ENCODE results near the gene CTBP2. TPM values are rescaled to one million over a fixed set of nuclear protein-coding genes. Genes with fewer than 3 reads are reported as not detected.
A peak's percentile ranks its signal among the peaks of the same experiment; 100 is the strongest.

The CTBP2 gene
- total RNA-seq, 1 donor from 2014 or later: 57.7 TPM

GRCh38 chr10:125095228-125095627 is 65.1 kb downstream of the CTBP2 start:
- H3K4me3 ChIP-seq: no peak overlapping the region
- peak overlapping the region; percentile 52 to 57 for H3K27ac ChIP-seq
- peaks cover 0 to 4% of the 10 kb centered on the region in 2 donors for H3K36me3 ChIP-seq
- intact Hi-C loops (cut with DNase I): no loop called here
- H3K27me3 ChIP-seq: no peaks in the 10 kb centered on the region
- TF ChIP-seq, protein P1, sequence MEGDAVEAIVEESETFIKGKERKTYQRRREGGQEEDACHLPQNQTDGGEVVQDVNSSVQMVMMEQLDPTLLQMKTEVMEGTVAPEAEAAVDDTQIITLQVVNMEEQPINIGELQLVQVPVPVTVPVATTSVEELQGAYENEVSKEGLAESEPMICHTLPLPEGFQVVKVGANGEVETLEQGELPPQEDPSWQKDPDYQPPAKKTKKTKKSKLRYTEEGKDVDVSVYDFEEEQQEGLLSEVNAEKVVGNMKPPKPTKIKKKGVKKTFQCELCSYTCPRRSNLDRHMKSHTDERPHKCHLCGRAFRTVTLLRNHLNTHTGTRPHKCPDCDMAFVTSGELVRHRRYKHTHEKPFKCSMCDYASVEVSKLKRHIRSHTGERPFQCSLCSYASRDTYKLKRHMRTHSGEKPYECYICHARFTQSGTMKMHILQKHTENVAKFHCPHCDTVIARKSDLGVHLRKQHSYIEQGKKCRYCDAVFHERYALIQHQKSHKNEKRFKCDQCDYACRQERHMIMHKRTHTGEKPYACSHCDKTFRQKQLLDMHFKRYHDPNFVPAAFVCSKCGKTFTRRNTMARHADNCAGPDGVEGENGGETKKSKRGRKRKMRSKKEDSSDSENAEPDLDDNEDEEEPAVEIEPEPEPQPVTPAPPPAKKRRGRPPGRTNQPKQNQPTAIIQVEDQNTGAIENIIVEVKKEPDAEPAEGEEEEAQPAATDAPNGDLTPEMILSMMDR (IDR thresholded peaks at IDR 0.05): no peak
- H3K4me1 ChIP-seq: peaks cover 3 to 43% of the 10 kb centered on the region in 2 donors
- no peak for DNase-seq (ENCODE audit: low spot score in 2 of 2)
- H3K9me3 ChIP-seq: no peaks in the 10 kb centered on the region

GRCh38 chr10:125094806-125095205 is 65.6 kb downstream of the CTBP2 start:
- Histone ChIP-seq H3K36me3 (no peaks in the 10 kb centered on the region), H3K27me3 (no peaks in the 10 kb centered on the region), H3K27ac (peak overlapping the region in 1 of 2 donors; percentile 52), H3K9me3 (no peaks in the 10 kb centered on the region), H3K4me1 (peaks cover 3 to 45% of the 10 kb centered on the region in 2 donors), H3K4me3 (no peak overlapping the region)
- intact Hi-C loops (cut with DNase I): loop anchor here (5.0 kb wide), 1 partner anchor 43 kb away; no protein-coding TSS in a partner anchor
- DNase-seq (ENCODE audit: low spot score in 2 of 2): no peak
- TF ChIP-seq, protein P1 (IDR thresholded peaks at IDR 0.05): no peak

DNA sequence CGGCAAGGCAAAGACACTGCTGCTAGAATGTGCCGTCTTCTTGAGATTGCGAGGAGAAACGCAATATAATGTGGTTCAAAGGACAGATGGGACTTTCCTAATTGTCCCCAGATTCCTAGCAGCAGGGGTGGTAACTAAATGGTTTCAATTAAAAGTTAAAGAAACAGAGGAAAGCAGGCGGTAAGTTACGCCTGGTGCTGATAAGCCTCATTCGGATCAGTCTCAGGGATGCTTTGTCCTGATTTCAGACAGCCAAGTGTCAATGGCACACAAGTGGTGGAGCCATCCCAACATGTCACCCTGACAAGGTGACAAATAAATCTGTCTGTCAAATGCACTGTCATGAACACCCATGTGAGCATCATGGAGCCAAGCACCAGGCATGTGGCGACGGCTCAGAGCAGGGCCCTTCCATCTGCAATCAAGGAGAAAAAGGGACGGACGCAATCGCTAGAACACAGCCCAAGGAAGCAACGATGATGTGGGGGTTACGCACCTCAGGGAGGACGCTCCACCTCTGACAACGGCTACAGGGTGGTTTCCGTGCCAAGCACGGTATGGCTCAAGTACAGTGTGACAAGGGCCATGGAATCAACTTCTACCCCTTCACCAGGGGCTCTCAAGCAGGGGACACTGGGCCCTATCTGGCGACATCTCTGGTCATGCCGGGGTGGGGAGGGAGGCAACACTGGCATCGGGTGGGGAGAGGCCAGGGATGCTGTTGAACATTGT is 66.2 kb downstream of the CTBP2 start:
- Histone ChIP-seq H3K4me1 (peaks cover 3 to 46% of the 10 kb centered on the region in 2 donors), H3K36me3 (no peaks in the 10 kb centered on the region), H3K27me3 (no peaks in the 10 kb centered on the region), H3K27ac (peak overlapping the region; percentile 52 to 79), H3K4me3 (peak overlapping the region in 1 of 2 donors; percentile 5), H3K9me3 (no peaks in the 10 kb centered on the region)
- no peak for DNase-seq (ENCODE audit: low spot score in 2 of 2)
- TF ChIP-seq, protein P1 (IDR thresholded peaks at IDR 0.05): no peak
- intact Hi-C loops (cut with DNase I): loop anchor here (5.0 kb wide), 1 partner anchor 42 kb away; no protein-coding TSS in a partner anchor

GRCh38 chr10:125093199-125093973 is 67.0 kb downstream of the CTBP2 start:
- TF ChIP-seq, protein P1 (IDR thresholded peaks at IDR 0.05): no peak
- Histone ChIP-seq H3K27me3 (no peaks in the 10 kb centered on the region), H3K4me1 (peaks cover 3 to 46% of the 10 kb centered on the region in 2 donors), H3K4me3 (peak overlapping the region in 1 of 2 donors; percentile 5), H3K36me3 (peaks cover 0 to under 1% of the 10 kb centered on the region in 2 donors), H3K9me3 (no peaks in the 10 kb centered on the region), H3K27ac (peak overlapping the region; percentile 52 to 79)
- DNase-seq (ENCODE audit: low spot score in 2 of 2): peak in 1 of 2 donors; percentile 85
- intact Hi-C loops (cut with DNase I): loop anchor here (5.0 kb wide), 1 partner anchor 41 kb away; no protein-coding TSS in a partner anchor

DNA sequence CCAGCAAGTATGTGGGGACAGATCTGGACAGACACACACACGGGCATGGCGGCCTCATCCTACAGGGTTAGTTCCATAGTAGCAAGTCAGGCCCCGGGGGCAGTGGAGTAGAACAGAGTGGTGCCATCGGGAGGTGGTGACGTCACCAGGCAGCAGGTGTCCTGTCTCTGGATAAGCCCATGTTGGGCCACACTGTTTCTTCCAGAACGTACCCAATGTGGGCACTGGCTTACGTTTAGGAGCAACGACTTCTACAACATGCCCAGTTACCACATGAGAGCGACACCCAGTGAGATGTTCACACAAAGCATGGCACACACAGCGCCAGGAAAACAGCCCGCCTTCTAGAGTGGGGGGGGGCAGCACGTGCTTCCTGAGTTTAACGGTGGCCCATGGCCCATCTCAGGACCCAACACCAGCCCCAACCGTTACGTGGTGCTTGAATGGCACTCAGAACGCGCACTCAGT is 67.8 kb downstream of the CTBP2 start:
- Histone ChIP-seq H3K27me3 (no peaks in the 10 kb centered on the region), H3K27ac (peak overlapping the region; percentile 52 to 79), H3K4me1 (peaks cover 3 to 46% of the 10 kb centered on the region in 2 donors), H3K9me3 (no peaks in the 10 kb centered on the region), H3K36me3 (peaks cover 0 to 9% of the 10 kb centered on the region in 2 donors), H3K4me3 (no peak overlapping the region)
- no peak for DNase-seq (ENCODE audit: low spot score in 2 of 2)
- intact Hi-C loops (cut with DNase I): loop anchor here (5.0 kb wide), 1 partner anchor 40 kb away; no protein-coding TSS in a partner anchor
- TF ChIP-seq, protein P1 (IDR thresholded peaks at IDR 0.05): no peak

All from ascending aorta (tissue), 2 donors.